SH-SY5Y (cell line): ENCODE results near the gene AADACL4.

Source experiments
- GATA2 ChIP-seq: IDR thresholded peaks from 2 replicates; pipeline ENCODE4 v1.6.1; 2011; ENCODE audit warnings: mild to moderate bottlenecking, low read depth, low read length
- GATA3 ChIP-seq: IDR thresholded peaks from 2 replicates; pipeline ENCODE4 v1.6.1; 2011; ENCODE audit warnings: low read depth, mild to moderate bottlenecking, low read length, moderate library complexity

- TF ChIP-seq GATA2 (no peak), GATA3 (no peak)
Measured at GRCh38 chr1:12609469-12610003, 34.3 kb upstream of the AADACL4 start.
